ENCODE measurements around the gene VWA2.

GRCh38 chr10:114328441-114328812 lies 89.4 kb downstream of the VWA2 start:
- TF ChIP-seq CHD4 (IDR thresholded peaks at IDR 0.05; ENCODE audit: borderline replicate concordance) (no peak), CTCF (IDR thresholded peaks at IDR 0.05) (no peak), POLR2A (IDR thresholded peaks at IDR 0.05; ENCODE audit: low read length) (no peak), SREBF2 (IDR thresholded peaks at IDR 0.05) (no peak)

All from A549 (cell line).